PFSK-1 (cell line): Measurements from ENCODE around the gene TACO1.

Source experiments
- FOXP2 ChIP-seq: optimal IDR thresholded peaks from 2 replicates; pipeline ENCODE3; 2011; ENCODE audit warnings: borderline replicate concordance, control low read depth, inconsistent platforms; ENCODE audit not compliant: insufficient read depth; ENCODE audit errors: extremely low read length, extremely low read depth
- POLR2AphosphoS5 ChIP-seq: IDR thresholded peaks from 2 replicates; pipeline ENCODE4 v1.6.1; 2012; ENCODE audit warnings: low read depth, mild to moderate bottlenecking, control low read depth, low read length, moderate library complexity
- SIN3A ChIP-seq: IDR thresholded peaks from 2 replicates; pipeline ENCODE4 v1.6.1; 2012; ENCODE audit warnings: mild to moderate bottlenecking, low read length, moderate library complexity, borderline replicate concordance; ENCODE audit not compliant: insufficient read depth
- TAF1 ChIP-seq: IDR thresholded peaks from 2 replicates; pipeline ENCODE4 v1.6.1; 2012; ENCODE audit warnings: low read length, control low read depth, borderline replicate concordance; ENCODE audit not compliant: insufficient read depth
- TF ChIP-seq, protein P1 (sequence below), 2 experiments: IDR thresholded peaks; 2 replicates each; pipeline versions ENCODE4 v1.6.1 to v1.8.0; 2011 to 2012; ENCODE audit warnings: low read depth in 2 of 2, low read length in 2 of 2, control low read depth in 1 of 2, inconsistent platforms in 1 of 2, mild to moderate bottlenecking in 1 of 2, moderate library complexity in 1 of 2; ENCODE audit not compliant: insufficient read depth in 1 of 2

The TACO1 gene

DNA sequence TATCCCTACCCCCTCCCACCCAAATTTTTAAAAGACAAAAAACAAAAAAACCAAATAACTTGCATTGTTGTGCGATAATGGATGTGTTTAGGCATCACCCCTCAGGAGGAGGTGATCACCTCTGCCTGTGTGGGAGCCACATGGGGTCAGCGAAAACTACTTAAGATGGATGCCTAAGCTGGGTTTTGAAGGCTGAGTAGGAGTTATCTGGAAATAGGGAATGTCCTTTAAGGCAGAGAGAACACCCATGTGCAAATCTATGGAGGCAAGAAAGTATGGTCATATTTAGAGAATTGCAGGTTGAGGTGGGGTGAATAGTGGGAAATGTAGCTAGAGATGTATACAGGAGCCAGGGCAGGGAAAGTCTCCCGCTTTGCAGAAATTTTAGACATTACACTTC, 5.6 kb upstream of the TACO1 start:
- TF ChIP-seq SIN3A (no peak), TAF1 (no peak), POLR2AphosphoS5 (no peak)
- TF ChIP-seq, protein P1, sequence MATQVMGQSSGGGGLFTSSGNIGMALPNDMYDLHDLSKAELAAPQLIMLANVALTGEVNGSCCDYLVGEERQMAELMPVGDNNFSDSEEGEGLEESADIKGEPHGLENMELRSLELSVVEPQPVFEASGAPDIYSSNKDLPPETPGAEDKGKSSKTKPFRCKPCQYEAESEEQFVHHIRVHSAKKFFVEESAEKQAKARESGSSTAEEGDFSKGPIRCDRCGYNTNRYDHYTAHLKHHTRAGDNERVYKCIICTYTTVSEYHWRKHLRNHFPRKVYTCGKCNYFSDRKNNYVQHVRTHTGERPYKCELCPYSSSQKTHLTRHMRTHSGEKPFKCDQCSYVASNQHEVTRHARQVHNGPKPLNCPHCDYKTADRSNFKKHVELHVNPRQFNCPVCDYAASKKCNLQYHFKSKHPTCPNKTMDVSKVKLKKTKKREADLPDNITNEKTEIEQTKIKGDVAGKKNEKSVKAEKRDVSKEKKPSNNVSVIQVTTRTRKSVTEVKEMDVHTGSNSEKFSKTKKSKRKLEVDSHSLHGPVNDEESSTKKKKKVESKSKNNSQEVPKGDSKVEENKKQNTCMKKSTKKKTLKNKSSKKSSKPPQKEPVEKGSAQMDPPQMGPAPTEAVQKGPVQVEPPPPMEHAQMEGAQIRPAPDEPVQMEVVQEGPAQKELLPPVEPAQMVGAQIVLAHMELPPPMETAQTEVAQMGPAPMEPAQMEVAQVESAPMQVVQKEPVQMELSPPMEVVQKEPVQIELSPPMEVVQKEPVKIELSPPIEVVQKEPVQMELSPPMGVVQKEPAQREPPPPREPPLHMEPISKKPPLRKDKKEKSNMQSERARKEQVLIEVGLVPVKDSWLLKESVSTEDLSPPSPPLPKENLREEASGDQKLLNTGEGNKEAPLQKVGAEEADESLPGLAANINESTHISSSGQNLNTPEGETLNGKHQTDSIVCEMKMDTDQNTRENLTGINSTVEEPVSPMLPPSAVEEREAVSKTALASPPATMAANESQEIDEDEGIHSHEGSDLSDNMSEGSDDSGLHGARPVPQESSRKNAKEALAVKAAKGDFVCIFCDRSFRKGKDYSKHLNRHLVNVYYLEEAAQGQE (IDR thresholded peaks at IDR 0.05; ENCODE audit: insufficient read depth in 1 of 2, low read depth in 2 of 2, low read length in 2 of 2) = no peak

DNA sequence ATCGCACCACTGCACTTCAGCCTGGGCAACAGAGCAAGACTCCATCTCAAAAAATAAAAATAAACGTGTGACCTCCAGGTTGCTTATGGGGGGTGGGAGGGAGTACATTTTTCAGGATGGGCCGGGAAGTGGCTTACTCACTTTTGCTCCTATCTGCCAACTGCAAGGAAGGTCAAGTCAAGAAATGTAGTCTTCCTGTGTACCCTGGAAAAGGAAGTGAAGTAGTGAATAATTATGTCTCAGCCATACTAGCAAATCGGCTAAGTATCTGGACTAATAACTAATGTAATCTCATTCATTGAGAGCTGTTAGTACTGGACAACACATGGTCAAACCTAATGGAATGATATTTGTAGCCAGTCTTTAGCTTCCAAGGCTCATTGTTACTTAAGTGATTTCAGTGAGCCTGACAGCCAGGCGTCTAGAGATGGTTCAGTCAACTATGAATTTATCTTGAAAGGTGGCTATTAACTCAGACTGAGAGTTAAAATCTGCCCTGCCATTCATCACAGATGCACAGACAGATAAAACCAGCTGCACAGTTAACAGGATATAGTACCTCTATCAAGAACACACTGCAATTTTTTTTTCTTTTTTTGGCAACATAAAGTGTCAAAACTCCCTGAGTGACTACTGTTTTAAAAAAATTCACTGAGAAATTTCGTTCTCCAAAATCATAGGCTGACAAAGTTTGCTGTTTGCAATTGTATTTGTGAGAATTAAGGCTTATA, 3.7 kb upstream of the TACO1 start:
- no peak for TF ChIP-seq TAF1
- no peak for TF ChIP-seq SIN3A
- TF ChIP-seq, protein P1 (IDR thresholded peaks at IDR 0.05; ENCODE audit: insufficient read depth in 1 of 2, low read depth in 2 of 2, low read length in 2 of 2) = no peak
- no peak for TF ChIP-seq POLR2AphosphoS5
- no peak for TF ChIP-seq FOXP2

DNA sequence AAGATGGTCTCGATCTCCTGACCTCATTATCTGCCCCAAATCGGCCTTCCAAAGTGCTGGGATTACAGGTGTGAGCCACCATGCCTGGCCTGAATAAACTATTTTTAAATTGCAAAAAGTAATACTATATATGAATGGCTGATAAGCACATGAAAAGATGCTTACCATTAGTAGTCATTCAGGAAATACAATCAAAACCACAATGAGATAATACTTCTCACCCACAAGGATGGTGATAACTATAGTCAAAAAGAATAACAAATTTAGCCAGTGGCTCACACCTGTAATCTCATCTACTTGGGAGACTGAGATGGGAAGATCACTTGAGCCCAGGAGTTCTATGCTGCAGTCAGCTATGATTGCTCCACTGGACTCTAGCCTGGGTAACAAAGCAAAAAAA, 2.4 kb upstream of the TACO1 start:
- TF ChIP-seq TAF1 = no peak
- no peak for TF ChIP-seq FOXP2
- no peak for TF ChIP-seq POLR2AphosphoS5
- TF ChIP-seq SIN3A = no peak
- TF ChIP-seq, protein P1 (IDR thresholded peaks at IDR 0.05; ENCODE audit: insufficient read depth in 1 of 2, low read depth in 2 of 2, low read length in 2 of 2) = no peak

DNA sequence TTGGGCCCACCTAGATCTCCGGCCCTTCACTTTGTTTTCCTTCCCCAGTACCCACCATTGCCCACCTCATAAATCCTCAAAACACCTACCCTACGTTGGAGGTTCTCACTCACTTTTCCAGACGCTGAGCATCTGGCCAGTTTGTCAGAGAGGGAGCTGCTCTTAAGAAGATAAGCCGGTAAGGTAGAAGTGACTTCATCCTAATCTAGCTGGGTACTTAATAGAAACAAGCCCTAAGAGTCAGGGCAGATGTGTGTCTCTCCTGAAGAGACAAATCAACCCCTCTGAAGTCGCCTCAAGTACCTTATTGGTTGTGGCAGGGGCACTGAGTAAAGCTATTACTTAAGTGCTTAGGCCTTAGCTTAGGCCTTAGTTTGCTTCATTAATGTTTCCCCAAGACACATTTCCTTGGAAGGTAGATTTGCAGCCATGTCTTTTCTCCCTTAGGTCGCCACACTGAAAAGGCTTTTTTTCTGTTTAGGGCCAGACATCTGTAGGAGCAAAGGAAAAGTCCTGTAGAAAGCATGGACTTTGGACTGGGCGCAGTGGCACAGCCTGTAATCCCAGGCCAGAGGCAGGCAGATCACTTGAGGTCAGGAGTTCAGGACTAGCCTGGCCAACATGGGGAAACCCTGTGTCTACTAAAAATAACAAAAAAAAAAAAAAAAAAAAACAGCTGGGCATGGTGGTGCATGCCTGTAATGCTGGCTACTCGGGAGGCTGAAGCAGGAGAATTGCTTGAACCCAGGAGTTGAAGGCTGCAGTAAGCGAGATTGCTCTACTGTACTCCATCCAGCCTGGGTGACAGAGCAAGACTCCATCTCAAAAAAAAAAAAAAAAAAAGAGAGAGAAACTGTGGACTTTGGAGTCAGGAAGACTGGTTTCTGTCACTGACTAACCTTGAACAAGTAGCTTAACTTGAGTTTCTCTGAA, 1.0 kb downstream of the TACO1 start:
- TF ChIP-seq POLR2AphosphoS5 = no peak
- no peak for TF ChIP-seq FOXP2
- TF ChIP-seq, protein P1 (IDR thresholded peaks at IDR 0.05; ENCODE audit: insufficient read depth in 1 of 2, low read depth in 2 of 2, low read length in 2 of 2) = no peak
- TF ChIP-seq TAF1 = no peak
- TF ChIP-seq SIN3A = no peak
